Panc1 (cell line): Measurements from ENCODE around the gene MCM3AP. TPM values are rescaled to one million over a fixed set of nuclear protein-coding genes. Genes with fewer than 3 reads are reported as not detected.
"Not testable (repeated sequence)": the region's sequence is repeated elsewhere in the genome, so short reads cannot be mapped to it uniquely, and the experiment has no call there.

Experiments used
- ATAC-seq: fragments of 200-7000 bp; cut with Tn5 transposase; 2 replicates; pipeline ENCODE4 v1.9.1; 2020; ENCODE audit warnings: mild to moderate bottlenecking, moderate library complexity
- BruUV-seq: library from RNA; stranded (reverse); fragments of 400-500 nt; replicated peaks from 2 replicates; lab custom pipeline; 2021; lab: Mats Ljungman, UMichigan
- CTCF ChIA-PET: fragments of 300-600 bp; sonication (Branson Sonifier 250); formaldehyde crosslinking; loops from one replicate; lab custom pipeline; 2022; ENCODE audit warnings: antibody characterized with exemption; lab: Charles Lee
- POLR2A ChIA-PET: fragments of 300-600 bp; sonication (Branson Sonifier 250); formaldehyde crosslinking; loops from one replicate; lab custom pipeline; 2022; ENCODE audit warnings: antibody characterized with exemption; lab: Charles Lee
- DNase-seq: peaks from one replicate; pipeline ENCODE4 v3.0.0-alpha.2; 2010; ENCODE audit warnings: low read depth, low spot score
- H3K27ac ChIP-seq: 2 replicates; pipeline ENCODE4 v1.5.1; 2011; ENCODE audit warnings: mild to moderate bottlenecking, low read length, inconsistent platforms
- H3K27me3 ChIP-seq: fragments of 200-500 bp; sonication (Bioruptor generic); 2 replicates; pipeline ENCODE4 v1.6.0; 2014; ENCODE audit warnings: low read length, inconsistent platforms; ENCODE audit not compliant: control insufficient read depth, insufficient read depth
- H3K36me3 ChIP-seq: fragments of 200-500 bp; sonication (Bioruptor generic); 2 replicates; pipeline ENCODE4 v1.5.1; 2014; ENCODE audit warnings: inconsistent platforms, mild to moderate bottlenecking, low read length, moderate library complexity; ENCODE audit not compliant: control insufficient read depth, insufficient read depth
- H3K4me1 ChIP-seq: 2 replicates; pipeline ENCODE4 v1.5.1; 2011; ENCODE audit warnings: inconsistent platforms, mild to moderate bottlenecking, low read length, moderate library complexity; ENCODE audit not compliant: control insufficient read depth, insufficient read depth
- H3K4me3 ChIP-seq, 2 experiments: 2 replicates each; pipeline ENCODE4 v1.5.1; 2011 to 2012; ENCODE audit warnings: low read depth in 2 of 2, low read length in 2 of 2, mild to moderate bottlenecking in 2 of 2, inconsistent platforms in 1 of 2, moderate library complexity in 1 of 2
- H3K9me3 ChIP-seq: fragments of 200-500 bp; sonication (Bioruptor generic); 2 replicates; pipeline ENCODE4 v1.5.1; 2014; ENCODE audit warnings: low read depth, mild to moderate bottlenecking, inconsistent platforms, low read length, moderate library complexity; ENCODE audit not compliant: control insufficient read depth, insufficient read depth
- POLR2AphosphoS5 ChIP-seq: IDR thresholded peaks from 2 replicates; pipeline ENCODE4 v1.6.1; 2012; ENCODE audit warnings: mild to moderate bottlenecking, low read depth, low read length, moderate library complexity
- SIN3A ChIP-seq: IDR thresholded peaks from 2 replicates; pipeline ENCODE4 v1.6.1; 2012; ENCODE audit warnings: low read depth, mild to moderate bottlenecking, low read length, moderate library complexity, borderline replicate concordance; ENCODE audit not compliant: insufficient read depth
- TCF7L2 ChIP-seq: IDR thresholded peaks from 2 replicates; pipeline ENCODE4 v1.6.1; 2011; ENCODE audit warnings: mild to moderate bottlenecking, low read depth, low read length, inconsistent platforms
- in situ Hi-C: cut with HindIII; loops from 2 replicates; pipeline ENCODE4 v1.10.0; 2016; ENCODE audit warnings: low sequenced_read_pairs, low pct_unique_long_range_greater_than_20kb
- intact Hi-C: fragments of 100-400 bp; cut with micrococcal nuclease; formaldehyde crosslinking; loops from one replicate; pipeline ENCODE4 v1.10.0; 2022; ENCODE audit not compliant: unreplicated experiment
- total RNA-seq: library from RNA; stranded (reverse); gene quantifications from one replicate; pipeline ENCODE4 v1.2.1, GENCODE V29; 2021; ENCODE audit not compliant: unreplicated experiment
- TF ChIP-seq, protein P1 (sequence below): fragments of 450-650 bp; IDR thresholded peaks from 2 replicates; pipeline ENCODE4 v1.5.1; 2017; ENCODE audit warnings: mild to moderate bottlenecking
- TF ChIP-seq, protein P2 (sequence below), 2 experiments: IDR thresholded peaks; 2 replicates each; pipeline ENCODE4 v1.6.1; 2011 to 2012; ENCODE audit warnings: low read depth in 2 of 2, control low read depth in 1 of 2, low read length in 1 of 2, mild to moderate bottlenecking in 1 of 2, moderate library complexity in 1 of 2; ENCODE audit not compliant: insufficient read depth in 1 of 2

Gene MCM3AP
- total RNA-seq, 1 experiment from 2014 or later: 95.0 TPM

DNA sequence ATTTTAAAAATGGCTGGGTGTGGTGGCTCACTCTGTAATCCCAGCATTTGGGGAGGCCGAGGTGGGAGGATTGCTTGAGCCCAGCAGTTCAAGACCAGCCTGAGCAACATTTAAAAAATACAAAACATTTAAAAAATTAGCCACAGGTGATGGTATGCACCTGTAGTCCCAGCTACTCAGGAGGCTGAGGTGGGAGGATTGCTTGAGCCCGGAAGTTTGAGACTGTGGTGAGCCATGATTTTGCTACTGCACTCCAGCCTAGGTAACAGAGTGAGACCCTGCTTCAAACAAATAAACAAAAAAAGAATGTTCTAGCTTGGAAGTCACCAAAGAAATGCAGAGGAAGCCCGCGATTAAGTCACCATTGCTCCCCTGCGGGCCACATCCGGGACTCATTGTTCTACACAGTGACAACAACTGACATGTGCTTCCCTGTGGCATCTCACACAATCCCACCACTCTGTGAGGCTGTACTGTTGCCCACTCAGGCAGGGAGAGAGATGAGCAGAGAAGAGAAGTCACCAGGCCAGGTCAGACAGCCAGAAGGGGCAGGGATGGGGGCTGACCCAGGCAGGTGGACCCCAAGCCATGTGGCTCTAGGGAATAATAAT, 82.7 kb downstream of the MCM3AP start:
- Histone ChIP-seq H3K36me3 (peaks cover 6% of the 10 kb centered on the region), H3K4me3 (no peak overlapping the region), H3K9me3 (no peaks in the 10 kb centered on the region), H3K27ac (no peak overlapping the region), H3K27me3 (no peaks in the 10 kb centered on the region), H3K4me1 (no peaks in the 10 kb centered on the region)
- no TSS peak for BruUV-seq
- intact Hi-C loops: no loop called here
- no peak for ATAC-seq
- no peak for TF ChIP-seq POLR2AphosphoS5
- POLR2A ChIA-PET: no interaction called here
- in situ Hi-C loops: no loop called here
- CTCF ChIA-PET: interaction anchor here (0.5 kb wide), 1 partner anchor 314 kb away, joined by 3 read pairs; no protein-coding TSS in a partner anchor
- no peak for DNase-seq

DNA sequence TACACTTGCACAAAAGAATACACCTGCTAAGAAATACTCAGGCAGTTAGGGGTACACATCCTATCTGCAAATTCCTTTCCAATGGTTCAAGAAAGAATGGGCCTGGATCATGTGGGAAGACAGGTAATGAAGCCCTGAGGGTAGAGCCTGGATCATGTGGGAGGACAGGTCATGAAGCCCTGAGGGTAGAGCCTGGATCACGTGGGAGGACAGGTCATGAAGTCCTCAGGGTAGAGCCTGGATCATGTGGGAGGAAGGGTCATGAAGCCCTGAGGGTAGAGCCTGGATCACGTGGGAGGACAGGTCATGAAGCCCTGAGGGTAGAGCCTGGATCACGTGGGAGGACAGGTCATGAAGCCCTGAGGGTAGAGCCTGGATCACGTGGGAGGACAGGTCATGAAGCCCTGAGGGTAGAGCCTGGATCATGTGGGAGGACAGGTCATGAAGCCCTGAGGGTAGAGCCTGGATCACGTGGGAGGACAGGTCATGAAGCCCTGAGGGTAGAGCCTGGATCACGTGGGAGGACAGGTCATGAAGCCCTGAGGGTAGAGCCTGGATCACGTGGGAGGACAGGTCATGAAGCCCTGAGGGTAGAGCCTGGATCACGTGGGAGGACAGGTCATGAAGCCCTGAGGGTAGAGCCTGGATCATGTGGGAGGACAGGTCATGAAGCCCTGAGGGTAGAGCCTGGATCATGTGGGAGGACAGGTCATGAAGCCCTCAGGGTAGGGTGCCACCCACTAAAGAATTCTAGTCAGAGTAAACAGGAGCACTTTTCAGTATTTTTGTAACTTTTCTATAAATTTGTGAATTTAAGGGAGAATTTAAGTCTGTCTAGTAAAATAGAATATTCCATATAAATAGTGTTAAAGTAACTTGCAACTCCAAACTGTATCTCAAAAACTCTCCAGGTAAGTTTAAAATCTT, 84.3 kb downstream of the MCM3AP start:
- H3K36me3 ChIP-seq, in situ Hi-C loops, BruUV-seq, H3K27ac ChIP-seq, ATAC-seq, H3K27me3 ChIP-seq, H3K4me1 ChIP-seq, DNase-seq, H3K9me3 ChIP-seq, intact Hi-C loops, CTCF ChIA-PET, H3K4me3 ChIP-seq, POLR2A ChIA-PET: not testable (repeated sequence)

DNA sequence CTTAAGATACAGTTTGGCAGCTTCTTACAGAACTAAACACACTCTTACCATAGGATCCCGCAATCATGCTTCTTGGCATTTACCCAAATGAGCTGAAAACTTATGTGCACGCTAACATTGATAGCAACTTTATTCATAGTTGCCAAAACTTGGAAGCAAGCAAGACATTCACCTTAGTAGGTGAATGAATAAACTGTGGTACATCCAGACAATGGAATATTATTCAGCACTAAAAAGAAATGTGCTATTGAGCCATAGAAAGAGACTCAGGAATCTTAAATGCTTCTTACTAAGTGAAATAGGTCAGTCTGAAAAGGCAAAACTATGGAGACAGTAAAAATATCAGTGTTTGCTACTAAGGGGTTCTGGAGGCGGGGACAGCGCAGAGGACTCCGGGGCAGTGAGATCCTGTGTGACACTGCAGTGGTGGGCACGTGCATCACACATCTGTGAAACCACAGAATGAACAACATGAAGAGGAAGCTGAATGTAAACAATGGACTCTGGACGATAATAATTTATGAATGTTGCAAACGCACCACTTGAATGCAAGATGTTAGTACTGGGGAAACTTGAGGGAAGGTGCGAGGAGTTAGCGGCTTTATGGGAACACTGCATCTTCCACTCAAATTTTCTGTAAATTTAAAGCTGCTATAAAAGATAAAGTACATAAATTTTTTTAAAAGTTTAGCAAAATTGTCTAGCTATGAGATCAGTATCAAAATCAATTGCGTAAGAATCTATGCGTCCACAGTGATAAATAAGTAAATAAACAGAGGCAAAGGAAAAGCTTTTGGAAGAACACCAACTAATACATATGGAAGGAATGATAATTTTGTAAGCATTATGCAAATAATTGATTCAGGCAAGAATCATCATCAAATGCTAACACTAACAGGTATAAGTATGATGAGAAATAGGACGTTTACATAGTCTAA, 85.7 kb downstream of the MCM3AP start:
- DNase-seq (no peak), ATAC-seq (no peak)
- POLR2A ChIA-PET: no interaction called here
- in situ Hi-C loops: no loop called here
- TSS peak; percentile 8 for BruUV-seq
- no peaks in the 10 kb centered on the region for H3K4me1 ChIP-seq
- intact Hi-C loops: no loop called here
- H3K27ac ChIP-seq: no peak overlapping the region
- H3K9me3 ChIP-seq: no peaks in the 10 kb centered on the region
- H3K4me3 ChIP-seq: no peak overlapping the region
- CTCF ChIA-PET: interaction anchor here (0.6 kb wide), 1 partner anchor 644 kb away, joined by 6 read pairs; no protein-coding TSS in a partner anchor
- H3K36me3 ChIP-seq: peaks cover 6% of the 10 kb centered on the region; the same call in 1 of the 2 replicates
- TF ChIP-seq SIN3A (no peak), POLR2AphosphoS5 (no peak), TCF7L2 (no peak)
- TF ChIP-seq, protein P1, sequence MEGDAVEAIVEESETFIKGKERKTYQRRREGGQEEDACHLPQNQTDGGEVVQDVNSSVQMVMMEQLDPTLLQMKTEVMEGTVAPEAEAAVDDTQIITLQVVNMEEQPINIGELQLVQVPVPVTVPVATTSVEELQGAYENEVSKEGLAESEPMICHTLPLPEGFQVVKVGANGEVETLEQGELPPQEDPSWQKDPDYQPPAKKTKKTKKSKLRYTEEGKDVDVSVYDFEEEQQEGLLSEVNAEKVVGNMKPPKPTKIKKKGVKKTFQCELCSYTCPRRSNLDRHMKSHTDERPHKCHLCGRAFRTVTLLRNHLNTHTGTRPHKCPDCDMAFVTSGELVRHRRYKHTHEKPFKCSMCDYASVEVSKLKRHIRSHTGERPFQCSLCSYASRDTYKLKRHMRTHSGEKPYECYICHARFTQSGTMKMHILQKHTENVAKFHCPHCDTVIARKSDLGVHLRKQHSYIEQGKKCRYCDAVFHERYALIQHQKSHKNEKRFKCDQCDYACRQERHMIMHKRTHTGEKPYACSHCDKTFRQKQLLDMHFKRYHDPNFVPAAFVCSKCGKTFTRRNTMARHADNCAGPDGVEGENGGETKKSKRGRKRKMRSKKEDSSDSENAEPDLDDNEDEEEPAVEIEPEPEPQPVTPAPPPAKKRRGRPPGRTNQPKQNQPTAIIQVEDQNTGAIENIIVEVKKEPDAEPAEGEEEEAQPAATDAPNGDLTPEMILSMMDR: no peak
- TF ChIP-seq, protein P2, sequence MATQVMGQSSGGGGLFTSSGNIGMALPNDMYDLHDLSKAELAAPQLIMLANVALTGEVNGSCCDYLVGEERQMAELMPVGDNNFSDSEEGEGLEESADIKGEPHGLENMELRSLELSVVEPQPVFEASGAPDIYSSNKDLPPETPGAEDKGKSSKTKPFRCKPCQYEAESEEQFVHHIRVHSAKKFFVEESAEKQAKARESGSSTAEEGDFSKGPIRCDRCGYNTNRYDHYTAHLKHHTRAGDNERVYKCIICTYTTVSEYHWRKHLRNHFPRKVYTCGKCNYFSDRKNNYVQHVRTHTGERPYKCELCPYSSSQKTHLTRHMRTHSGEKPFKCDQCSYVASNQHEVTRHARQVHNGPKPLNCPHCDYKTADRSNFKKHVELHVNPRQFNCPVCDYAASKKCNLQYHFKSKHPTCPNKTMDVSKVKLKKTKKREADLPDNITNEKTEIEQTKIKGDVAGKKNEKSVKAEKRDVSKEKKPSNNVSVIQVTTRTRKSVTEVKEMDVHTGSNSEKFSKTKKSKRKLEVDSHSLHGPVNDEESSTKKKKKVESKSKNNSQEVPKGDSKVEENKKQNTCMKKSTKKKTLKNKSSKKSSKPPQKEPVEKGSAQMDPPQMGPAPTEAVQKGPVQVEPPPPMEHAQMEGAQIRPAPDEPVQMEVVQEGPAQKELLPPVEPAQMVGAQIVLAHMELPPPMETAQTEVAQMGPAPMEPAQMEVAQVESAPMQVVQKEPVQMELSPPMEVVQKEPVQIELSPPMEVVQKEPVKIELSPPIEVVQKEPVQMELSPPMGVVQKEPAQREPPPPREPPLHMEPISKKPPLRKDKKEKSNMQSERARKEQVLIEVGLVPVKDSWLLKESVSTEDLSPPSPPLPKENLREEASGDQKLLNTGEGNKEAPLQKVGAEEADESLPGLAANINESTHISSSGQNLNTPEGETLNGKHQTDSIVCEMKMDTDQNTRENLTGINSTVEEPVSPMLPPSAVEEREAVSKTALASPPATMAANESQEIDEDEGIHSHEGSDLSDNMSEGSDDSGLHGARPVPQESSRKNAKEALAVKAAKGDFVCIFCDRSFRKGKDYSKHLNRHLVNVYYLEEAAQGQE (IDR thresholded peaks at IDR 0.05; ENCODE audit: insufficient read depth in 1 of 2, low read depth in 2 of 2, low read length in 1 of 2): no peak
- no peaks in the 10 kb centered on the region for H3K27me3 ChIP-seq
